HepG2 (cell line): ENCODE measurements around the gene EBF4. TPM values are rescaled to one million over a fixed set of nuclear protein-coding genes. Genes with fewer than 3 reads are reported as not detected.

ENCODE experiments used
- KAT2B ChIP-seq: fragments of 150-350 bp; IDR thresholded peaks from 2 replicates; pipeline ENCODE4 v1.6.1; 2014; ENCODE audit warnings: low read depth, low read length, borderline replicate concordance
- MEF2D ChIP-seq: sonication (generic); formaldehyde crosslinking; IDR thresholded peaks from 2 replicates; pipeline ENCODE4 v1.5.1; 2020; ENCODE audit warnings: mild to moderate bottlenecking, missing genetic modification reagents
- MIER3 ChIP-seq: IDR thresholded peaks from 2 replicates; pipeline ENCODE4 v1.6.1; 2016; ENCODE audit warnings: missing compliant biosample characterization, borderline replicate concordance
- MLLT10 ChIP-seq: sonication (generic); formaldehyde crosslinking; IDR thresholded peaks from 2 replicates; pipeline ENCODE4 v1.4.0; 2020; ENCODE audit warnings: missing genetic modification reagents
- NFE2 ChIP-seq: sonication (generic); formaldehyde crosslinking; IDR thresholded peaks from 2 replicates; pipeline ENCODE4 v1.4.0; 2020; ENCODE audit warnings: missing genetic modification reagents
- NFKB2 ChIP-seq: sonication (generic); formaldehyde crosslinking; IDR thresholded peaks from 2 replicates; pipeline ENCODE4 v1.4.0; 2020; ENCODE audit warnings: missing genetic modification reagents, borderline replicate concordance
- PLSCR1 ChIP-seq: sonication (generic); formaldehyde crosslinking; IDR thresholded peaks from 2 replicates; pipeline ENCODE4 v1.5.0; 2020; ENCODE audit warnings: missing genetic modification reagents, mild to moderate bottlenecking, borderline replicate concordance
- RFX5 ChIP-seq: IDR thresholded peaks from 2 replicates; pipeline ENCODE4 v1.6.1; 2011; ENCODE audit warnings: low read depth, low read length, improper control_type of control experiment
- SOX6 ChIP-seq, 2 experiments: fragments of 450-650 bp in 1 of 2; sonication (generic) in 1 of 2; formaldehyde crosslinking in 1 of 2; IDR thresholded peaks; 2 replicates each; pipeline versions ENCODE4 v1.4.0 to v1.6.1; 2017 to 2020; ENCODE audit warnings: antibody characterized with exemption in 1 of 2, mild to moderate bottlenecking in 1 of 2, missing genetic modification reagents in 1 of 2
- TSC22D2 ChIP-seq: sonication (generic); formaldehyde crosslinking; IDR thresholded peaks from 2 replicates; pipeline ENCODE4 v1.5.1; 2020; ENCODE audit warnings: missing genetic modification reagents, mild to moderate bottlenecking, borderline replicate concordance
- ZBTB4 ChIP-seq: sonication (generic); formaldehyde crosslinking; IDR thresholded peaks from 2 replicates; pipeline ENCODE4 v1.4.0; 2020; ENCODE audit warnings: missing genetic modification reagents, mild to moderate bottlenecking, borderline replicate concordance
- ZFP41 ChIP-seq: sonication (generic); formaldehyde crosslinking; IDR thresholded peaks from 2 replicates; pipeline ENCODE4 v1.4.0; 2020; ENCODE audit warnings: mild to moderate bottlenecking, missing genetic modification reagents, borderline replicate concordance
- ZMYM2 ChIP-seq: sonication (generic); formaldehyde crosslinking; IDR thresholded peaks from 2 replicates; pipeline ENCODE4 v1.8.0; 2022; ENCODE audit warnings: mild to moderate bottlenecking, missing genetic modification reagents
- ZNF343 ChIP-seq: sonication (generic); formaldehyde crosslinking; IDR thresholded peaks from 2 replicates; pipeline ENCODE4 v1.4.0; 2020; ENCODE audit warnings: mild to moderate bottlenecking, missing genetic modification reagents
- ZNF543 ChIP-seq: sonication (generic); formaldehyde crosslinking; IDR thresholded peaks from 2 replicates; pipeline ENCODE4 v1.4.0; 2020; ENCODE audit warnings: mild to moderate bottlenecking, missing genetic modification reagents
- ZNF549 ChIP-seq: sonication (generic); formaldehyde crosslinking; IDR thresholded peaks from 2 replicates; pipeline ENCODE4 v1.5.0; 2020; ENCODE audit warnings: missing genetic modification reagents
- ZNF672 ChIP-seq: sonication (generic); formaldehyde crosslinking; IDR thresholded peaks from 2 replicates; pipeline ENCODE4 v1.8.1; 2022; ENCODE audit warnings: missing genetic modification reagents
- ZNF780A ChIP-seq: sonication (generic); formaldehyde crosslinking; IDR thresholded peaks from 2 replicates; pipeline ENCODE4 v1.8.0; 2022; ENCODE audit warnings: mild to moderate bottlenecking, missing genetic modification reagents, moderate library complexity
- ZNF782 ChIP-seq: sonication (generic); formaldehyde crosslinking; IDR thresholded peaks from 2 replicates; pipeline ENCODE4 v1.4.0; 2020; ENCODE audit warnings: missing genetic modification reagents, mild to moderate bottlenecking, borderline replicate concordance
- polyA plus RNA-seq, 8 experiments: library from polyadenylated mRNA; depleted of rRNA in 3 of 8; stranded (reverse) in 7 of 8; unstranded in 1 of 8; fragments of >200 nt; fragmentation: Illumina TruSeq in 4 of 8; extraction: Trizol in 4 of 8; gene quantifications; 2 replicates each; pipeline versions ENCODE4 v1.2.1 to v1.2.3, GENCODE V29; 2011 to 2016; ENCODE audit warnings: low read depth in 4 of 8, missing spikeins in 1 of 8, mixed read lengths in 1 of 8; ENCODE audit not compliant: insufficient read depth in 1 of 8
- total RNA-seq, 5 experiments: library from RNA; depleted of rRNA; stranded (reverse); fragments of >200 nt; fragmentation: Illumina TruSeq; extraction: Trizol; gene quantifications; 2 replicates each; pipeline ENCODE4 v1.2.3, GENCODE V29; 2016; ENCODE audit warnings: low read depth in 1 of 5
- TF ChIP-seq, protein P1 (sequence below): sonication (generic); formaldehyde crosslinking; conservative IDR thresholded peaks from 2 replicates; pipeline ENCODE4 v1.4.0; 2020; ENCODE audit warnings: missing genetic modification reagents
- TF ChIP-seq, protein P2 (sequence below): sonication (generic); formaldehyde crosslinking; IDR thresholded peaks from 2 replicates; pipeline ENCODE4 v1.4.0; 2020; ENCODE audit warnings: missing genetic modification reagents

EBF4 gene
- total and polyA plus RNA-seq, 2 of the 13 experiments (the other 11 are each of a cell fraction or from before 2014, with no cell fraction given), result 0.84 to 2.2 TPM

DNA sequence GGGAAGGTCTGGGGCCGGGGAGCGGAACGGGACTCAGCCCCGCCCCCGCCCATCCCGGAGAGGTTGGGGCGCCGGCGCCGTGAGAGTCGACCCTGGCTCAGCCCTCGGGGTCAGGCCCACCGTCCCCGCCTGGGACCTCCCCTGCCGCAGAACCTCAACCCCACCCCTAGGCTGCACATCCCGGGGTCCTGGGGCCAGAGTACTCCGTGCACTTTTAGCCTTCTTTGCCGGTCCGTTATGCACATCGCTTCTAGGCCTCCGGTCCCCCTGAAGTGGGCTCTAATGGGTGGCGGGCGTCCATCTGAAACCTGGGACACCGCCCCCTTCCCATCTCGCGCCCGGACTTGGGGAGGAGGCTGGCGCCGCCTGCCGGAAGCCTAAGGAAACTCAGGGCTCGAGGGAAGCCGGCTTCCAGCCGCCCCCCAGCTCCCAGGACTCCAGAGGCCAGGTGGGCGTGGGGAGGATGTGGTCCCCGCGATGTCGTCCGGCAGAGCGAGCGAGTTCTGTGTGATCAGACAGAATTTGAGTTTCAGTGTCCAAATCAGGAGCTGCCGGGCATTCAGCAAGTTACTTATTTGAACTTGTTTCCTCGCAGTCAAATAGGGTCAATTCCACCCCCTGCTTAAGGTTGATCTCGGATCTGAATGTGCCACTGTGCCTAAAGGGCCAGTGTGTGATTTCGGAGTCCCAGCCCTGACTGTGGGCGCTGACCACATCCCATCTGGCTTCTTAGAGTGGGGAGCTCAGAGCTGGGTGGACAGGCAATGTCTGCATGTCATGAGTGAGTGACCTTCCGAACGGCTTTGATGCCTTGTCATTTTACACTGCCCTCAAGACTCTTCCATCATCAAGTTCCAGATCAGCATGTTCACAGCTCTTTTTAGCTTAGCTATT lies 60.2 kb downstream of the EBF4 start (continued):
- 0 out of 2 replicates have a peak, but pooled peaks have one; percentile 7 for TF ChIP-seq MIER3 (CRISPR knock-in tag)
- TF ChIP-seq KAT2B, result no peak
- TF ChIP-seq NFKB2 (CRISPR knock-in tag), result peak; percentile 63; the same call in 1 of the 2 replicates
- no peak for TF ChIP-seq SOX6 (IDR thresholded peaks at IDR 0.05)
- TF ChIP-seq SOX6 (CRISPR knock-in tag; IDR thresholded peaks at IDR 0.05), result peak; percentile 43
- TF ChIP-seq ZNF672 (CRISPR knock-in tag), result no peak
- no peak for TF ChIP-seq ZNF343 (CRISPR knock-in tag)
- no peak for TF ChIP-seq PLSCR1
- TF ChIP-seq MLLT10 (CRISPR knock-in tag), result no peak
- TF ChIP-seq, protein P1, sequence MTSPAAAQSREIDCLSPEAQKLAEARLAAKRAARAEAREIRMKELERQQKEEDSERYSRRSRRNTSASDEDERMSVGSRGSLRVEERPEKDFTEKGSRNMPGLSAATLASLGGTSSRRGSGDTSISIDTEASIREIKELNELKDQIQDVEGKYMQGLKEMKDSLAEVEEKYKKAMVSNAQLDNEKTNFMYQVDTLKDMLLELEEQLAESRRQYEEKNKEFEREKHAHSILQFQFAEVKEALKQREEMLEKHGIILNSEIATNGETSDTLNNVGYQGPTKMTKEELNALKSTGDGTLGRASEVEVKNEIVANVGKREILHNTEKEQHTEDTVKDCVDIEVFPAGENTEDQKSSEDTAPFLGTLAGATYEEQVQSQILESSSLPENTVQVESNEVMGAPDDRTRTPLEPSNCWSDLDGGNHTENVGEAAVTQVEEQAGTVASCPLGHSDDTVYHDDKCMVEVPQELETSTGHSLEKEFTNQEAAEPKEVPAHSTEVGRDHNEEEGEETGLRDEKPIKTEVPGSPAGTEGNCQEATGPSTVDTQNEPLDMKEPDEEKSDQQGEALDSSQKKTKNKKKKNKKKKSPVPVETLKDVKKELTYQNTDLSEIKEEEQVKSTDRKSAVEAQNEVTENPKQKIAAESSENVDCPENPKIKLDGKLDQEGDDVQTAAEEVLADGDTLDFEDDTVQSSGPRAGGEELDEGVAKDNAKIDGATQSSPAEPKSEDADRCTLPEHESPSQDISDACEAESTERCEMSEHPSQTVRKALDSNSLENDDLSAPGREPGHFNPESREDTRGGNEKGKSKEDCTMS, result no peak
- TF ChIP-seq TSC22D2 (CRISPR knock-in tag), result no peak
- no peak for TF ChIP-seq ZBTB4 (CRISPR knock-in tag)
- TF ChIP-seq NFE2, result no peak
- 0 out of 2 replicates have a peak, but pooled peaks have one; percentile 9 for TF ChIP-seq ZNF543 (CRISPR knock-in tag)
- TF ChIP-seq ZNF782 (CRISPR knock-in tag), result no peak
- no peak for TF ChIP-seq ZFP41
- TF ChIP-seq RFX5, result no peak
- 0 out of 2 replicates have a peak, but pooled peaks have one; percentile 18 for TF ChIP-seq MEF2D (CRISPR knock-in tag)
- no peak for TF ChIP-seq ZNF549 (CRISPR knock-in tag)
- no peak for TF ChIP-seq ZNF780A (CRISPR knock-in tag)
- TF ChIP-seq ZMYM2 (CRISPR knock-in tag), result no peak
- TF ChIP-seq, protein P2, sequence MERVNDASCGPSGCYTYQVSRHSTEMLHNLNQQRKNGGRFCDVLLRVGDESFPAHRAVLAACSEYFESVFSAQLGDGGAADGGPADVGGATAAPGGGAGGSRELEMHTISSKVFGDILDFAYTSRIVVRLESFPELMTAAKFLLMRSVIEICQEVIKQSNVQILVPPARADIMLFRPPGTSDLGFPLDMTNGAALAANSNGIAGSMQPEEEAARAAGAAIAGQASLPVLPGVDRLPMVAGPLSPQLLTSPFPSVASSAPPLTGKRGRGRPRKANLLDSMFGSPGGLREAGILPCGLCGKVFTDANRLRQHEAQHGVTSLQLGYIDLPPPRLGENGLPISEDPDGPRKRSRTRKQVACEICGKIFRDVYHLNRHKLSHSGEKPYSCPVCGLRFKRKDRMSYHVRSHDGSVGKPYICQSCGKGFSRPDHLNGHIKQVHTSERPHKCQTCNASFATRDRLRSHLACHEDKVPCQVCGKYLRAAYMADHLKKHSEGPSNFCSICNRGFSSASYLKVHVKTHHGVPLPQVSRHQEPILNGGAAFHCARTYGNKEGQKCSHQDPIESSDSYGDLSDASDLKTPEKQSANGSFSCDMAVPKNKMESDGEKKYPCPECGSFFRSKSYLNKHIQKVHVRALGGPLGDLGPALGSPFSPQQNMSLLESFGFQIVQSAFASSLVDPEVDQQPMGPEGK, result peak; percentile 78
